Loucy (cell line): ENCODE results near the gene THOC6.

Experiments used
- H2AFZ ChIP-seq: fragments of 200-600 bp; sonication (generic); 2 replicates; pipeline ENCODE4 v1.6.0; 2016; ENCODE audit warnings: antibody characterized with exemption, mild to moderate bottlenecking, low read length, moderate library complexity
- H3F3A ChIP-seq: fragments of 200-600 bp; 2 replicates; pipeline ENCODE4 v1.6.0; 2016; ENCODE audit warnings: antibody characterized with exemption, low read depth, mild to moderate bottlenecking
- H3K27me3 ChIP-seq: fragments of 200-600 bp; sonication (generic); 2 replicates; pipeline ENCODE4 v1.6.1; 2014; ENCODE audit warnings: low read length, mild to moderate bottlenecking; ENCODE audit not compliant: insufficient read depth, poor library complexity, severe bottlenecking
- H3K36me3 ChIP-seq: fragments of 200-600 bp; sonication (generic); 2 replicates; pipeline ENCODE4 v1.6.1; 2016; ENCODE audit warnings: low read length; ENCODE audit not compliant: insufficient read depth
- H3K4me1 ChIP-seq: fragments of 200-600 bp; sonication (generic); 2 replicates; pipeline ENCODE4 v1.5.1; 2014; ENCODE audit warnings: low read length, mild to moderate bottlenecking; ENCODE audit not compliant: insufficient read depth, poor library complexity, severe bottlenecking
- H3K4me2 ChIP-seq: fragments of 200-600 bp; sonication (generic); 2 replicates; pipeline ENCODE4 v1.6.0; 2014; ENCODE audit warnings: antibody characterized with exemption, low read length, low read depth, mild to moderate bottlenecking; ENCODE audit not compliant: poor library complexity, severe bottlenecking
- H3K4me3 ChIP-seq: fragments of 200-600 bp; sonication (generic); 2 replicates; pipeline ENCODE4 v1.5.1; 2014; ENCODE audit warnings: low read length, mild to moderate bottlenecking, mixed read lengths; ENCODE audit not compliant: poor library complexity, severe bottlenecking
- H3K79me2 ChIP-seq: fragments of 200-600 bp; sonication (generic); 2 replicates; pipeline ENCODE4 v1.6.1; 2014; ENCODE audit warnings: low read length; ENCODE audit not compliant: insufficient read depth
- H3K9ac ChIP-seq: fragments of 200-600 bp; sonication (generic); 2 replicates; pipeline ENCODE4 v1.6.0; 2014; ENCODE audit warnings: mild to moderate bottlenecking, low read depth, low read length, moderate library complexity; ENCODE audit not compliant: poor library complexity, severe bottlenecking
- H3K9me2 ChIP-seq: fragments of 200-600 bp; sonication (generic); replicated peaks from 2 replicates; pipeline ENCODE4 v1.6.1; 2016; ENCODE audit warnings: low read depth, low read length, mixed read lengths
- H3K9me3 ChIP-seq: fragments of 200-600 bp; sonication (generic); 2 replicates; pipeline ENCODE4 v1.6.1; 2014; ENCODE audit warnings: mild to moderate bottlenecking, antibody characterized with exemption, low read length, low read depth; ENCODE audit not compliant: insufficient read depth
- H4K20me1 ChIP-seq: fragments of 200-600 bp; sonication (generic); 2 replicates; pipeline ENCODE4 v1.6.0; 2014; ENCODE audit warnings: antibody characterized with exemption, low read length, mild to moderate bottlenecking; ENCODE audit not compliant: insufficient read depth, poor library complexity, severe bottlenecking
- CTCF ChIP-seq: fragments of 200-600 bp; sonication (generic); conservative IDR thresholded peaks from 2 replicates; pipeline ENCODE4 v1.5.1; 2014; ENCODE audit warnings: mild to moderate bottlenecking, antibody characterized with exemption, low read length
- EZH2phosphoT487 ChIP-seq: fragments of 200-600 bp; IDR thresholded peaks from 2 replicates; pipeline ENCODE4 v1.6.1; 2018; ENCODE audit warnings: antibody characterized with exemption, mild to moderate bottlenecking, moderate library complexity, borderline replicate concordance

The THOC6 gene

GRCh38 chr16:3038896-3039295, 15.1 kb downstream of the THOC6 start:
- Histone ChIP-seq H3K79me2 (no peaks in the 10 kb centered on the region), H3K9me3 (no peaks in the 10 kb centered on the region), H3K4me3 (no peak overlapping the region), H3K9ac (no peak overlapping the region), H2AFZ (no peak overlapping the region), H3K27me3 (no peaks in the 10 kb centered on the region), H3K9me2 (no peaks in the 10 kb centered on the region), H3K36me3 (no peaks in the 10 kb centered on the region), H3K4me1 (no peaks in the 10 kb centered on the region), H4K20me1 (no peaks in the 10 kb centered on the region), H3F3A (no peaks in the 10 kb centered on the region), H3K4me2 (no peak overlapping the region)
- TF ChIP-seq CTCF: no peak
- TF ChIP-seq EZH2phosphoT487: no peak

- TF ChIP-seq EZH2phosphoT487 (no peak), CTCF (no peak)
- H3K36me3 ChIP-seq: no peaks in the 10 kb centered on the region
- no peaks in the 10 kb centered on the region for H3K79me2 ChIP-seq
- H3K4me1 ChIP-seq: no peaks in the 10 kb centered on the region
- no peaks in the 10 kb centered on the region for H4K20me1 ChIP-seq
- H3K9me2 ChIP-seq: no peaks in the 10 kb centered on the region
- no peaks in the 10 kb centered on the region for H3K9me3 ChIP-seq
- H3K4me3 ChIP-seq: no peak overlapping the region
- no peaks in the 10 kb centered on the region for H3F3A ChIP-seq
- H3K9ac ChIP-seq: no peak overlapping the region
- H3K27me3 ChIP-seq: no peaks in the 10 kb centered on the region
- no peak overlapping the region for H2AFZ ChIP-seq
- no peak overlapping the region for H3K4me2 ChIP-seq
Observed at GRCh38 chr16:3042376-3042775, 18.5 kb downstream of the THOC6 start.

GRCh38 chr16:3044708-3045107, 20.9 kb downstream of the THOC6 start:
- no peaks in the 10 kb centered on the region for H4K20me1 ChIP-seq
- no peaks in the 10 kb centered on the region for H3K36me3 ChIP-seq
- H3K9me2 ChIP-seq: no peaks in the 10 kb centered on the region
- no peaks in the 10 kb centered on the region for H3F3A ChIP-seq
- no peak overlapping the region for H3K4me3 ChIP-seq
- no peaks in the 10 kb centered on the region for H3K27me3 ChIP-seq
- H3K4me1 ChIP-seq: no peaks in the 10 kb centered on the region
- no peaks in the 10 kb centered on the region for H3K79me2 ChIP-seq
- TF ChIP-seq CTCF: no peak
- no peak for TF ChIP-seq EZH2phosphoT487
- no peak overlapping the region for H2AFZ ChIP-seq
- no peak overlapping the region for H3K9ac ChIP-seq
- H3K9me3 ChIP-seq: no peaks in the 10 kb centered on the region
- H3K4me2 ChIP-seq: no peak overlapping the region
